WTC11 (cell line): ENCODE measurements around the gene EDA. TPM values are rescaled to one million over a fixed set of nuclear protein-coding genes. Genes with fewer than 3 reads are reported as not detected.

ENCODE experiments used
- ATAC-seq: fragments of 200-7000 bp; cut with Tn5 transposase; 2 replicates; pipeline ENCODE4 v1.10.0; 2021; ENCODE audit warnings: mild to moderate bottlenecking, moderate library complexity
- CTCF ChIA-PET: fragments of 300-600 bp; sonication (Branson Sonifier 250); formaldehyde crosslinking; loops from one replicate; lab custom pipeline; 2021; ENCODE audit warnings: antibody characterized with exemption; lab: Charles Lee
- POLR2A ChIA-PET: fragments of 350-600 bp; sonication (Branson Sonifier 250); formaldehyde crosslinking; loops from one replicate; lab custom pipeline; 2021; ENCODE audit warnings: antibody characterized with exemption; lab: Charles Lee
- DNase-seq: peaks from one replicate; pipeline ENCODE4 v3.0.0; 2021; ENCODE audit warnings: low spot score
- H3K27ac Mint-ChIP-seq: 2 replicates; pipeline ENCODE4 v1.8.0; 2021; ENCODE audit warnings: mixed read lengths
- H3K27me3 Mint-ChIP-seq: 2 replicates; pipeline ENCODE4 v1.8.0; 2021; ENCODE audit warnings: low read depth, mild to moderate bottlenecking, moderate library complexity, mixed read lengths
- H3K36me3 Mint-ChIP-seq: 2 replicates; pipeline ENCODE4 v1.8.0; 2021; ENCODE audit warnings: mixed read lengths
- H3K4me1 Mint-ChIP-seq: 2 replicates; pipeline ENCODE4 v1.8.0; 2022; ENCODE audit warnings: mixed read lengths
- H3K4me3 Mint-ChIP-seq: 2 replicates; pipeline ENCODE4 v1.8.0; 2021; ENCODE audit warnings: mild to moderate bottlenecking, moderate library complexity, mixed read lengths
- H3K9me3 Mint-ChIP-seq: 2 replicates; pipeline ENCODE4 v1.8.0; 2021; ENCODE audit warnings: mixed read lengths
- ATF1 ChIP-seq: sonication (generic); formaldehyde crosslinking; IDR thresholded peaks from 2 replicates; pipeline ENCODE4 v1.8.1; 2023; ENCODE audit warnings: mild to moderate bottlenecking, moderate library complexity, missing genetic modification reagents
- CREM ChIP-seq: sonication (generic); formaldehyde crosslinking; IDR thresholded peaks from 2 replicates; pipeline ENCODE4 v1.8.1; 2022; ENCODE audit warnings: mild to moderate bottlenecking, missing genetic modification reagents, moderate library complexity
- E2F1 ChIP-seq: sonication (generic); formaldehyde crosslinking; IDR thresholded peaks from 2 replicates; pipeline ENCODE4 v1.8.0; 2022; ENCODE audit warnings: mild to moderate bottlenecking, missing genetic modification reagents
- ELF4 ChIP-seq: sonication (generic); formaldehyde crosslinking; IDR thresholded peaks from 2 replicates; pipeline ENCODE4 v1.8.1; 2022; ENCODE audit warnings: low read depth, mild to moderate bottlenecking, moderate library complexity, missing genetic modification reagents
- FOXP4 ChIP-seq: sonication (generic); formaldehyde crosslinking; IDR thresholded peaks from 2 replicates; pipeline ENCODE4 v1.8.0; 2022; ENCODE audit warnings: mild to moderate bottlenecking, missing genetic modification reagents
- GRHL2 ChIP-seq: fragments of 250-450 bp; sonication (Bioruptor Pico); IDR thresholded peaks from 2 replicates; pipeline ENCODE4 v1.8.0; 2022; ENCODE audit warnings: mild to moderate bottlenecking, moderate library complexity; ENCODE audit not compliant: insufficient replicate concordance, severe bottlenecking
- RELA ChIP-seq: sonication (generic); formaldehyde crosslinking; IDR thresholded peaks from 2 replicates; pipeline ENCODE4 v1.8.1; 2022; ENCODE audit warnings: missing genetic modification reagents, mild to moderate bottlenecking, borderline replicate concordance
- TEAD1 ChIP-seq: sonication (generic); formaldehyde crosslinking; IDR thresholded peaks from 2 replicates; pipeline ENCODE4 v1.8.0; 2022; ENCODE audit warnings: mild to moderate bottlenecking, missing genetic modification reagents
- TP53 ChIP-seq: sonication (generic); formaldehyde crosslinking; IDR thresholded peaks from 2 replicates; pipeline ENCODE4 v1.8.1; 2023; ENCODE audit warnings: mild to moderate bottlenecking, missing genetic modification reagents
- USF1 ChIP-seq: sonication (generic); formaldehyde crosslinking; IDR thresholded peaks from 2 replicates; pipeline ENCODE4 v1.8.0; 2022; ENCODE audit warnings: mild to moderate bottlenecking, missing genetic modification reagents
- ZNF232 ChIP-seq: sonication (generic); formaldehyde crosslinking; IDR thresholded peaks from 2 replicates; pipeline ENCODE4 v1.8.0; 2022; ENCODE audit warnings: mild to moderate bottlenecking, missing genetic modification reagents
- ZNF317 ChIP-seq: sonication (generic); formaldehyde crosslinking; IDR thresholded peaks from 2 replicates; pipeline ENCODE4 v1.8.1; 2023; ENCODE audit warnings: low read depth, mild to moderate bottlenecking, moderate library complexity, missing genetic modification reagents, borderline replicate concordance
- ZNF416 ChIP-seq: fragments of 250-450 bp; sonication (Bioruptor Pico); IDR thresholded peaks from 2 replicates; pipeline ENCODE4 v1.9.0; 2021; ENCODE audit warnings: mild to moderate bottlenecking, inconsistent platforms
- ZSCAN18 ChIP-seq: fragments of 250-450 bp; sonication (Bioruptor Pico); IDR thresholded peaks from 2 replicates; pipeline ENCODE4 v2.1.2; 2022; ENCODE audit warnings: mild to moderate bottlenecking, moderate library complexity
- total RNA-seq: library from RNA; stranded (reverse); gene quantifications from 3 replicates; pipeline ENCODE4 v1.2.3, GENCODE V29; 2021
- TF ChIP-seq, protein P1 (sequence below): sonication (generic); formaldehyde crosslinking; IDR thresholded peaks from 2 replicates; pipeline ENCODE4 v1.8.1; 2022; ENCODE audit warnings: low read depth, missing genetic modification reagents, borderline replicate concordance
- TF ChIP-seq, protein P2 (sequence below): fragments of 250-450 bp; sonication (Bioruptor Pico); IDR thresholded peaks from 2 replicates; pipeline ENCODE4 v1.8.0; 2021; ENCODE audit warnings: mild to moderate bottlenecking
- TF ChIP-seq, protein P3 (sequence below): sonication (generic); formaldehyde crosslinking; IDR thresholded peaks from 2 replicates; pipeline ENCODE4 v1.8.1; 2023; ENCODE audit warnings: mild to moderate bottlenecking, missing genetic modification reagents

Gene EDA
- total RNA-seq, 1 experiment from 2014 or later: 15.1 TPM

GRCh38 chrX:70043685-70044084 is 427.8 kb downstream of the EDA start:
- Mint-ChIP-seq H3K9me3 (no peaks in the 10 kb centered on the region), H3K4me3 (no peak overlapping the region), H3K27ac (no peak overlapping the region), H3K27me3 (no peaks in the 10 kb centered on the region; the same call in none of the 2 replicates), H3K36me3 (no peaks in the 10 kb centered on the region), H3K4me1 (0 out of 2 replicates have a peak, but pooled peaks cover 2% of the 10 kb centered on the region)
- TF ChIP-seq USF1 (CRISPR knock-in tag) (no peak), TP53 (CRISPR knock-in tag) (no peak)
- no peak for DNase-seq
- no peak for ATAC-seq
- POLR2A ChIA-PET: no interaction called here
- CTCF ChIA-PET: interaction anchor here (0.6 to 1.0 kb wide), 2 partner anchors 90 to 674 kb away, joined by 3 read pairs; partner anchors contain the start of gene IGBP1

- no peak for DNase-seq
- H3K27me3 Mint-ChIP-seq: no peaks in the 10 kb centered on the region; the same call in none of the 2 replicates
- TF ChIP-seq ZNF416 (CRISPR knock-in tag) (no peak), TEAD1 (CRISPR knock-in tag) (no peak), GRHL2 (CRISPR knock-in tag) (no peak), ELF4 (CRISPR knock-in tag) (no peak), RELA (CRISPR knock-in tag) (no peak), ZSCAN18 (CRISPR knock-in tag) (no peak), E2F1 (CRISPR knock-in tag) (no peak), CREM (CRISPR knock-in tag) (no peak)
- TF ChIP-seq, protein P1, sequence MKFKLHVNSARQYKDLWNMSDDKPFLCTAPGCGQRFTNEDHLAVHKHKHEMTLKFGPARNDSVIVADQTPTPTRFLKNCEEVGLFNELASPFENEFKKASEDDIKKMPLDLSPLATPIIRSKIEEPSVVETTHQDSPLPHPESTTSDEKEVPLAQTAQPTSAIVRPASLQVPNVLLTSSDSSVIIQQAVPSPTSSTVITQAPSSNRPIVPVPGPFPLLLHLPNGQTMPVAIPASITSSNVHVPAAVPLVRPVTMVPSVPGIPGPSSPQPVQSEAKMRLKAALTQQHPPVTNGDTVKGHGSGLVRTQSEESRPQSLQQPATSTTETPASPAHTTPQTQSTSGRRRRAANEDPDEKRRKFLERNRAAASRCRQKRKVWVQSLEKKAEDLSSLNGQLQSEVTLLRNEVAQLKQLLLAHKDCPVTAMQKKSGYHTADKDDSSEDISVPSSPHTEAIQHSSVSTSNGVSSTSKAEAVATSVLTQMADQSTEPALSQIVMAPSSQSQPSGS (CRISPR knock-in tag): no peak
- TF ChIP-seq, protein P2, sequence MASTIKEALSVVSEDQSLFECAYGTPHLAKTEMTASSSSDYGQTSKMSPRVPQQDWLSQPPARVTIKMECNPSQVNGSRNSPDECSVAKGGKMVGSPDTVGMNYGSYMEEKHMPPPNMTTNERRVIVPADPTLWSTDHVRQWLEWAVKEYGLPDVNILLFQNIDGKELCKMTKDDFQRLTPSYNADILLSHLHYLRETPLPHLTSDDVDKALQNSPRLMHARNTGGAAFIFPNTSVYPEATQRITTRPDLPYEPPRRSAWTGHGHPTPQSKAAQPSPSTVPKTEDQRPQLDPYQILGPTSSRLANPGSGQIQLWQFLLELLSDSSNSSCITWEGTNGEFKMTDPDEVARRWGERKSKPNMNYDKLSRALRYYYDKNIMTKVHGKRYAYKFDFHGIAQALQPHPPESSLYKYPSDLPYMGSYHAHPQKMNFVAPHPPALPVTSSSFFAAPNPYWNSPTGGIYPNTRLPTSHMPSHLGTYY (CRISPR knock-in tag): no peak
- TF ChIP-seq, protein P3, sequence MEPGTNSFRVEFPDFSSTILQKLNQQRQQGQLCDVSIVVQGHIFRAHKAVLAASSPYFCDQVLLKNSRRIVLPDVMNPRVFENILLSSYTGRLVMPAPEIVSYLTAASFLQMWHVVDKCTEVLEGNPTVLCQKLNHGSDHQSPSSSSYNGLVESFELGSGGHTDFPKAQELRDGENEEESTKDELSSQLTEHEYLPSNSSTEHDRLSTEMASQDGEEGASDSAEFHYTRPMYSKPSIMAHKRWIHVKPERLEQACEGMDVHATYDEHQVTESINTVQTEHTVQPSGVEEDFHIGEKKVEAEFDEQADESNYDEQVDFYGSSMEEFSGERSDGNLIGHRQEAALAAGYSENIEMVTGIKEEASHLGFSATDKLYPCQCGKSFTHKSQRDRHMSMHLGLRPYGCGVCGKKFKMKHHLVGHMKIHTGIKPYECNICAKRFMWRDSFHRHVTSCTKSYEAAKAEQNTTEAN (CRISPR knock-in tag): no peak
- H3K4me1 Mint-ChIP-seq: 0 out of 2 replicates have a peak, but pooled peaks cover 2% of the 10 kb centered on the region
- ATAC-seq: no peak
- no peak overlapping the region for H3K27ac Mint-ChIP-seq
- H3K4me3 Mint-ChIP-seq: no peak overlapping the region
- ChIA-PET POLR2A (no interaction called here), CTCF (no interaction called here)
- H3K36me3 Mint-ChIP-seq: no peaks in the 10 kb centered on the region
- no peaks in the 10 kb centered on the region for H3K9me3 Mint-ChIP-seq
Measured at GRCh38 chrX:70044541-70045245, 428.8 kb downstream of the EDA start.

DNA sequence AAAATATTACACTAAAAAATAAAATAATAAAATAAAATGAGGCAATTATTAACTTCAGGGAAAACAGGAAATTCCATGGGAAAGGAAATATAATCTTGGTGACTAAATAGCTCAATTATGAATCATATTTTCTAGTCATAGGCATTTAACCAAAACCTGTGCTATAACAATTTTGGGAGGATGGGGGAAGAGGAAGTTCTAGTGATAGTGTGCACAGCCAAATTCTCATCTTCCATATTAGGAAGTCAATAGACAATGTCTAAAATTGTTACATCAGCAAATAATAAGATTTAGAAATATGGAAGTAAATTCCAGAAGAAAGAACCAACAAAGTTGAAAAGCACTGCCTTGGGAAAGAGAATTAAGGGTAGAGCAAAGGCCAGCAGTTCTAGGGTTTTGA is 431.1 kb downstream of the EDA start:
- no peaks in the 10 kb centered on the region; the same call in none of the 2 replicates for H3K27me3 Mint-ChIP-seq
- H3K9me3 Mint-ChIP-seq: no peaks in the 10 kb centered on the region
- ATAC-seq: no peak
- no peak for DNase-seq
- POLR2A ChIA-PET: no interaction called here
- CTCF ChIA-PET: no interaction called here
- H3K4me1 Mint-ChIP-seq: 0 out of 2 replicates have a peak, but pooled peaks cover 2% of the 10 kb centered on the region
- no peaks in the 10 kb centered on the region for H3K36me3 Mint-ChIP-seq
- H3K4me3 Mint-ChIP-seq: no peak overlapping the region
- no peak overlapping the region for H3K27ac Mint-ChIP-seq
- no peak for TF ChIP-seq ATF1 (CRISPR knock-in tag)
- TF ChIP-seq FOXP4 (CRISPR knock-in tag): no peak
- TF ChIP-seq USF1 (CRISPR knock-in tag): no peak
- no peak for TF ChIP-seq ZNF232
- no peak for TF ChIP-seq ZNF317 (CRISPR knock-in tag)
